ENCODE measurements around the gene ASXL3.

The ASXL3 gene

DNA sequence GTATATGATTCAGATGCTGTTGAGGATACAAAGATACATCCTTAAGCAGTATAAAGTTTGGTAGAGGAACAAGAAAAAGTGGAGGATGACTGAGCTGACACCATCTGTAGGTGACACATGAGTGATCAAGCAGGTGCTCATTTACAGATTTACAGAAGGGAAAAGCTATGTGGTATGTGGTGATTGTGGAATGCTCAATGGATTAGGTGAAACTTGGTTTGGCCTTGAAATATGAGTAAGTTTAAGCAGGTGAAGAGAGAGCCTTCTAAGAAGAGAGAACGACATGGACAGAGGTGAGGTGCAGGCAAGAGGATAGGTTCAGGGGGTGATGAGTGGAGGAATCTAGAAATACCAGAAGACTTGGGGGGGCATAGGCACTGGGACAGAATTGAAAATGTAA, 5.9 kb downstream of the ASXL3 start:
- no peak for DNase-seq

DNA sequence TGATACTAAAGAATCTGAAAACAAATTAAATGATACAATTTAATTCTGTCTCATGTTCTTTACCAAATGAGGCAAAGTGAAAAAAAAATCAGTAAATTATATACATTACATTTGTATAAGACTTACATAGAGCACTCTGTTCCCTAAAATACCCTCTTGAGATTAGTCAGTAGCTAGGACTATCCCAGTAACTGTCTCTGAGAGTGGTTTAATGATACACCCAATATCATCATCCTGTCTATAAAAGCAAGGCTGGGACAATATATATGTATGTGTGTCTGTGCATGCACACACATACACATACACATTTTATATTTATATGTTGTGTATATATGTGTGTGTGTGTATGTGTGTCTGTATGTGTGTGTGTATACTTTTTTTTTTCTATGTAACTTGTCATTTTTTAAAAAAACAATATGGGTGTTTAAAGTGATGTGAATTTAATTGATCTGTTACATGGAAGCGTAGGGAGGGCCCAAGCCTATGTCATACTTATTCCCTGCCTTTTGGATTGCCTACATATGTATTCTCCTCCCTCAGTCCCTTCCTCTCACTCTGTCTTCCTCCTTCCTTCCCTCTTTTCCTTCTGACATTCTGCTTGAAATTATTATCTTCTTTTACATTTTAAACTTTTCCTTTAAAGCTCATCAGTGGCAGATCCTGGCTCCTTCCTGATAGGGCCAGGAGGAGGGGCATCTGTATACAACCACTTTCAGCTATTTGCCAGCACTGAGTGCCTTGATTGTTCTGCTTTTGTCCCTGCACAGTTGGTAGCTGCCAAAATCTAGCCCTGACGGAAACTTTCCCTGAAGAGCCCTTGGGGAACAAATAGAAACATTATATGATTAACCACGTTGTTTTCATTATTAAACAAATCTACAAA, 6.8 kb downstream of the ASXL3 start:
- DNase-seq = no peak

DNA sequence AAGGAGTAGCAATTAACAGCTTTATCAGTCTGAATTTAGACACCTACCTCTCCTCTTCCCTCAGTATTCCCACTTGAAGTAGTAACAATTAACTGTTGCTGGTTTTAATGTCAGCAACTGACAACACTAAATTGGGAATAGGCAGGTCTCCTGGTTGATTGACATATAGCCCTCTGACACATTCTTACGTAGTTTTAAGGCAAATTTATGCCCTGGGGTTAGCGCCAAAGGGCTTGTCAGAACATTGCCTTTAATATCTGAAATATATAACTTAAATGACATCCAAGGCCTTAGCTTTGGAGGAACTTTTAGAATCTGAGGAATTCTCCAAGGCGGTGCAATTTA, 7.4 kb downstream of the ASXL3 start:
- DNase-seq = no peak

DNA sequence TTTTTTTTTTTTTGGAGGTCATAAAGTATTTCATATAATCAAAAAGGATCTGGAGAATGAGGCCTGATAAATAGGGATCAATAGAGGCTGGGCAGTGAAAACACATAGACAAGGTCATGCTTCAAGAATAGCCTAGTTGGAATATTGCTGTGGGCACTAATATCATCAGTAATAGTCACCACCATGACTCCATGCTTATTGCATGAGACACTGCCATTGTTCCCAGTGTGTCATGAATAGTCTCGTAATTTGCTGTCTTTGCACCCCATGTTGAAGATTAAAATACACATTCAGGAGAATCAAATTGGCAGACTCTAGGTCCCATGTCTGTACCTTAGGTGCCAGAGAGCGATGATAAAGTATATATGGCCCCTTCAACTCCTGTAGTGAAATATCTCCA, 10.3 kb downstream of the ASXL3 start:
- no peak for DNase-seq

DNA sequence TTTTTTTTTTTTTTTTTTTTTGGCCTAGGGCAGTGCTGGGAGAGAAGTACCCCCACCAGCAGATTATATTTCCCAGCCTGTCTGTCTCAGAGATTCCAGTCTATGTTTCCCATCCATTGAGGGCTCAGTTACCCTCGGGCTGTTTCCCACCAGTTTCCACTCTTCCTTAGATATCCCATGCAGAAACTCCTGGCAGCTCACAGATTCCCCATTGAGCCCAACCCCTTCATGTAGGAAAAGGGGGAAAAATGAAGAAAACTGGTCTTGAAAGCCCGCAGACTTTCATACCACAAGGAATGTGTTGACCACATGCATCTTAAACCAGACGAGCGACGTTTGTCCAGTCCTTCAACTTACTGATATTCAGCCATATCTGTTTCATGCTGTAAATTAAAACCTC, 15.2 kb downstream of the ASXL3 start:
- no peak for DNase-seq

DNA sequence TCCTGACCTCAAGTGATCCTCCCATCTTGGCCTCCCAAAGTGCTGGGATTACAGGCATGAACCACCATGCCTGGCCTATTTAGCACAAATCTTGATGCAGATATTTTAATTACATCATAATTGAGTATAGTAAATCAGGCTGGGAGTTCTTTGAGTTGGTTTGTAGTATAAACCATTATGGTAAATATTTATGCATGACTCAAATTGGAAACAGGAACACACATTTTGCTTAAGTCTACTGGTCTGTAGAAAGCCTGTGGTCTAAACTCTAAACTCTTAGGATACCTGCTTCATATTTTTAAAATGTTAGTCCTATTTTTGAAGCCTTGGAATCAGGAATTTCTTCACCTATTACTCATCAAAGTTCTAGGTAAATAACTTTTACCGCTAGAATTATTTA, 16.8 kb downstream of the ASXL3 start:
- DNase-seq = no peak

DNA sequence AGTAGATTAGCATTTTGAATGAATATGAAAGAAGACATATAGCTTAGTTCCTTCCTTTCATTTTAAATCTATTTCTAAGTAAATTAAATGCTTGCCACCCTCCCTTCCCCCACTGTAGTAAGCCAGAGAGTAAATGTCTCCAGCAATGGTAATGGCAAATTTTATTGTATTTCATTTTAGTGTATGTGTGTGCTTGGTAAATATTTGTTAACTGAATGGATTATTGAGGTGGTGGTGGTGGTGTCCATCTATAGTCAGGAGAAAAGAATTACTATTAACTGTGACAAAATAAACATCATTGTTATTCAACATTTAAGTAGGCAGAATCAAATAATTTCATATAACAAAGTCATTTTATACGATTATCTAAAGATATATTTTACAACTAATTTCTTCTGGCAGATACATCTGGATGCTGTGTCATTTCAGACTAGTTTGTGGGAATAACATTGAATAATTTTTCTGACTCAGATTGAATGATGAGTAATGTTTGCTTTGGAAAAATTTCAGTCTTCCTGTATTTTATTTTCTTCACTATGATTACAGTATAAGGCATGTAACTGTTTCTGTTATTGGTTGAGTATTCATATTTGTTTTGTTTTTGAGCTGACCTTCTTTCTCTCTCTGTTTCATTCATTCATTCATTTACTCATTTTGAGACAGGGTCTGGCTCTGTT, 18.3 kb downstream of the ASXL3 start:
- no peak for DNase-seq

DNA sequence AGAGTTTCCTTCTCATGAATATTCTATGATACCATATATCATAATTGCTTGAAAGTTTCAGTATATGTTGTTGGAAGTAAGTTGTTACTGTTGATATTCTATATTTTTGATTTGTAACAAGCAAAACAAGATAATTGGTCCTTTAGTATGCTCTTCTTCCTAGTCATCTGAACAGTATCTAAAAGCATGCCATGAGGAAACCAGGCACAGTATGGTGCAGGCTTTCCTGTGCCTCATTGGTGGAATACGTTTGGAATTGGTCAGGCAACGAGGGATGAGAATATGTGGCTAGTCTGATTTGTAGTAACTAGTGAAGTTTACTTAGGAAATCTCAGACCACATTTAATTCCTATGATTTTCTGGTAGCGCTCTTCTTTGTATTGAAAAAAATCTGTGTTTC, 22.8 kb downstream of the ASXL3 start:
- DNase-seq = no peak

DNA sequence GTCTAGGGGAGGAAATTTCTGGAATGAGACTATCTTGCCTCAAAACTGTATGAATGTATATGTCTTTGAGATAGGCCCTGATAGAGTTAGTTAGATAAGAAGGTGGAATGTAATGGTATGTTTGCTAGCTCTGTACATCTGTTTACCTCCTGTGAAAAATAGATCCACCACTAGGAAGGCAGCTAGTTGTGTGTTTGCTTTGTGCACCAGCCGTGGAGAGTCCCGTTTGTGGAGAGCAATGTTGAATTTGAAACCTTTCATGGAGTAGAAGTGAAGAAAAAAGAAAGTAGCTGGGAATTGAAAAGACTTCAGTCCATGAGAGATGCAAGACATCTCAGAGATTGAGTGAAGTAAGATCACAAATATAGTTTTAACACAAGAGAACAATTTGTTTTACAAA, 25.4 kb downstream of the ASXL3 start:
- no peak for DNase-seq

DNA sequence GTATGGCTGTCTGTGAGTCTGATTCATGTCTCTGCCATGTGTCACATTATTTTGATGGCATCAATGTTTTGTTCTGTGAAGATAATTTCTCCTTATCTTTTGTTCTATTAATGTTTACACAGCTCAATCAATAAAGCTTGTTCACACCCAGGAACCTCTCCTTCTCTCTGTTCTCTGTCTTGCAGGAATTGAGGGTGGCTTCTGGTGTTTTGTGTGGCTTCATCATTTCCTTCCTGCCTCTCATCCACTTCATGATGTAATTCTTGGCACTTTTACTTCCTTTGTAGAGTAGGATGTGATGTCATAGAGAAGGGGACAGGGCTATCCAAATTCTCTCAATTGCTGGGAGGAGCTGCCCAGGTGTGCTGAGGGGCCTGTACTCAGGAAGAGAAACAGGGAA, 27.2 kb downstream of the ASXL3 start:
- no peak for DNase-seq

DNA sequence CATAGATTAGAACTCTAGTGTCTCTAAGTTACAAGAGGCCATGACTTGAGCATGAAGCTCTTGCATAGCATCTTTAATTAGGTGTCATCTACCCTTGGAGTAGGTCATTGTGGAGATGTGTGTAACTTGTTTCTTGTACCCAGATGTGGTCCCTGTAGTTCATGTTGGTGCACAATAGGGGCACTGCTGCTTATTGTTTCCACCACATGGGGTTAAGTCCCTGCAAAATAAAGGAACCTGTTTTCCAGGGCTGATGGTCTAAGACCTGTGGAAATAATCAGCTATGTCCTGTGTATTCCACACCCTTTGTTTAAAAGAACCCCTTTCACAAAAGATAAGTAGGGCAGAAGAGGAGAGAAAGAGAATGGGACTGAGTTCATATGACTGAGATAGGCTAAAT, 28.6 kb downstream of the ASXL3 start:
- DNase-seq = no peak

DNA sequence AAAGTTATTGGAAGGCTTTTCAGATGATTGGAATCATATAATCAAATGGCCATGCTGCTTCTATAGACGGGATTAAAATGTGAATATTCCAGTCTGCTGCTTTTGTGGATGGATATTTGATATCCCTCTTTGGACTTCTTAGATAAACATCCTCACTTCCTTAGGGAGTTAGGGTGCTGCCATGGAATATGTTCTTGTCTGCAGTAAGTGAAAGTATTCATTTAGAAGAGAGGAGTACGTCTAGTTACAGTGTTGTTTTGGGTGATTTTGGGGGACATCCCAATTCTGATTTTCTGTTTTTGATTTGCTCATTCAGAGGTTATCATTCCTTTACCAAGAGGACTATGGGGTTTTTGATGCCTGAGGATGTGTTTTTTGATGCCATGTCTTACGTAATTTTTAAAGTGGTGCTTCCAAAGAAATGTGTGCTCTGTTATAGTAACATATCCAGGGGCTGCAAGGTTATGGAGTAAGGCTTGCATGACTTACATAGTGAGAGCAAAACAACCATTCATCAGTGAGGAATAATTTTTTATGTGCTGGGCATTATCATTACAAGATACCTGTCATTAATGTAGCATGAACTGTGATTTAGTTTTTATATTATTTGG, 33.6 kb downstream of the ASXL3 start:
- DNase-seq = no peak

DNA sequence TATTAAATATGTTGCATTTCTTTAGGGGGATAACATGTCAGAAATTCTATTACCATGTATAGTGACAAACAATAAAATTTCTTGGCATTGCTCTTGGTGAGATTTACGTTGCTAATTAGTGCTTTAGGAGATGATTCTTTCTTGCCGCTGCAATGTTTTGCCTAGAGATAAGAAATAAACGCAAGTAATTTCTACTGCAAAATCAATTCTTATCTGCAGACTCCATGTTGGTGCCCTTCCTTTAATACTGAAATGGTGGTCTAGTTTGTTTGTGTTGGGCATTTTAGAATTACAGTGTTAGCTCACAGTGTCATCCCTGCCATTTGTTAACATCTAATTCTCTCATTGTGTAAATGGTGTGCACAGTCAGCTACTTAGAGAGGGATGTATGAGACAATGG, 34.6 kb downstream of the ASXL3 start:
- no peak for DNase-seq

DNA sequence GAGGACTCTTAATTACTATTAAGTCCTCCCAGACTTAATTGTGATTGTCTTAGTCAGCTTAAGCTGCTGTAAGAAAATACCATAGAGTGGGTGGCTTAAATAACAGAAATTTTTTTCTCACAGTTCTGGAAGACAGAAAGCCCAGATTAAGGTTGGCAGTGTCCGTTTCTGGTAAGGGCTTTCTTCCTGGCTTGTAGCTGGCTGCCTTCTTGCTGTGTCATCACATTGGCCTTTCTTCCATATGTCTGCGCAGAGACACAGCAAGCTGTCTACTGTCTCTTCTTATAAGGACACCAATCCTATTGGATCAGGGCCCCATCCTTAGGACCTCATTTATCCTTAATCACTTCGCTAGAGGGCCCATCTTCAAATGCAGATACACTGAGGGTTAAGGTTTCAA, 38.5 kb downstream of the ASXL3 start:
- no peak for DNase-seq

DNA sequence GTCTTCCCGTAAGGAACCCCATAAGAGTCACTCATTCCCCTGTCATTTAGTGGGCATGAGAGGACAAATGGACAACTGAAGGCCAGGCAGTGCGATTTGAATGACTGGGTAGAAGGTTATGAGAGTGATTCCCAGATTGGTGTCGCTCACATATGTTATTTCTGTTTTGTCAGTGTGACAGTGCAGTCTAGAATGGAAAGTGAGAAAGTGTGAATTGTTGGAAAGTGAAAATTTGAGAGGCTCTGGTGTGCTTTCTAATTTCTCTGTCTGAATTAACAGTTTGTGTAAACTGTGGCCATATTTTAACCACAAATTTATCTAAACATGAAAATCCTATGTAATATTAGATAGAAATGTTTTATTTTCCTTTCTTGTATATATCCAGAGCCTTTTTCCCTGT, 49.1 kb downstream of the ASXL3 start:
- no peak for DNase-seq

DNA sequence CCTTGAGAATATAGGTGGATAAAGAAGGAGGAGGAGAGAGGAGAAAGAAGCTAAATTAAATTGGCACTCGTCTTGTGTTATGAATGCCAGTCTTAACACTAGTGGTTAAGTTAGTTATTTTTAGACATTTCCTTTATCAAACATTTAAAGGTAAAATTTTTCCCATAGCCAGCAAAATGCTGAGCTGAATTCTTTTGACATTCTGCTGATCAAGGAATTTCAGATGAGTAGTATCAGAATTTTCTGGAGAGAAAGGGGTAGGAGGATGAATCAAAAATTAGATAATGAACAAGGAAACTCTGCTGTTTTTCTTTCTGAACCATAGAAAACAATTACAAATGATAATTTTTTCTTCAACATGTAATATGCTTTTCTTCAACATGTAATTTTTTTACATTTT, 52.5 kb downstream of the ASXL3 start:
- DNase-seq = no peak

DNA sequence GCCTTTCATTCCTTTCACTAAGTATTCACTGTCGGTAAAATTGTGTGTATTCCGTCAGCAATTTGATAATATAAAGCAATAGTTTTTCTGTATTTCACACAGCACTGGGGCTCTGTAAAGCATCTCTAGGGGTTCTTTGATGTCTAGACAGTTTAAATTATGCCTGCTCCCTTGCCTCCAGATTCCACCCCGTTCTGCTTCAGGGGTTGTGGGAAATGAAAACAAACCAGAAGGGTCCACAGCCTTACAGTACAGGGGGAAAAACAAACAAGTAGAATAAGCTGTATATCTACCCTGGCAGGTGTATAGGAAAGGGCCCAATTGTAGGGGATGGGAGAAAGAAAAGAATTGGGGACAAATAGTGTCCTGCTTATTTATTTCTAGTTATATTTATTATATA, 63.1 kb downstream of the ASXL3 start:
- DNase-seq = no peak

DNA sequence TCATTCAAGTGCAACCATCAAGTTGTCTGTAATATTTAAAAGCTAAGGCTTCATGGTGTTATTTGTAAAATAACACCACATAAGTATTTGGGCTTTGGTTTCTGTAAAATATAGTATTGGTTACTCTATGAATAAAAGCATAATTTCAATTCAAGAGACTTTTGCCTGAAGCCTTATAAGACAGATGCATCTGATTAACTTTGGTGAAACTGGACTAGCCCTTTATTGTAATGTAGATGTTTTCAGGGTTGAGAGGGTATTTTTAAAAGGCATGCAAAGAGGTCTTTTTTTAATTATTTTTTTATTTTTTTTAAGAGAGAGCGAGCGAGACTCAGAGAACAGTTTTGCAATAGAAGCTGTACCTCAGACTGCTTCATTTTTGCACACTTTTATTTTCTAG, 66.5 kb downstream of the ASXL3 start:
- DNase-seq = no peak

DNA sequence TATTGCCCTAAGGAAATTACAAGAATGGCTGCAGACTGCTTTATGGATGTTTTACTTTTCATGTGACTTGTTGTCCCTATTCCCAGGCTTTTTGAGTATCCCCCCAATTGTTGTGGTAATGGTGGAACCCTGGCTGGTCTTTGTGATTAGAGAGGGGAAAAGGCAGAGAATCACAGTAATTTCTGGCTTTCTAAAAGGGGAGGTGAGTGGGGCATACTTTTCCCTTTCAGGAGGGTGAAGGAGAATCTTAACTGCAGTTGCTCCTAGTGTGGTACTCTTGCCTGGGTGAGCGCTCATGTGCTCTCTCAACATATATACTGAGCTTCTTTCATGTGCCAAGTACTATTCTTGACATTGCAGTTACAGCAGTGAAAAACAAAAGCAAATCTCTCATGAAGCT, 69.3 kb downstream of the ASXL3 start:
- DNase-seq = no peak

DNA sequence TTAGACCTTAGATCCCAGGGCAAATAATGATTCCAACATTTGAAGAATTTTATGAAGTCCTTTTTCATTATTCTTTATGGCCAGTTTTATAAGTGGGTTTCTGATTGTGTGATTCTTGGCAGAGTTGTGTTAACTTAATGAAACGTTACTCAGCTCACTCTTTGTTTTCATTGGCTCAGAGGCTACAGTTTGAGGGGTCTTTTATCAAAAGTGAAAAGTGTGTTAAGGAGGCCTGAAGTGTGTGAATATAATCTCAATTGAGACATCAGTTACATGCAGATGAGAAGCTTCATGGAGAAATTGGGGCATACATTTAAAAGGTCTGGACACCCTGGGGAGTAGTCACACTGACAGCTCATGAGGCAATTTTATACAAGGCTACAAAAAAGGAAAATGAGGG, 74.6 kb downstream of the ASXL3 start:
- DNase-seq = no peak

DNA sequence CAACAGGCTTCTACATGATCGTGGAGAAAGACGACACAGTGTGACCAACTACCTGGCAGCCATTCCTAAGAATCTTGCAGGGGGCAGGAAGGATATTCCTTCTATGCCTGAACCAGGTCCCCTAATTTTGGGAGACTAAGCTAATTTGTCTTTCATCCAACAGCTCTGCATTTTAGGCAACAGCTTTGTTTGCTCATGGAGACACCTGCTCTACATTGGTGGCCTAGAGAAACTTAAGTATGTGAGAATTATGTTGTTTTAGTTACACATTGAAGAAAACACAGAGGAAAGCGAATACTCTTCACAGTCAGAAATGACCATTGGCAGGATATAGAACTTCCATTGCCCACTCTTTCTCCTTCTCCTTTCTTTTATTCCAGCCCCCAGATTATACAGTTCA, 75.2 kb downstream of the ASXL3 start:
- no peak for DNase-seq

DNA sequence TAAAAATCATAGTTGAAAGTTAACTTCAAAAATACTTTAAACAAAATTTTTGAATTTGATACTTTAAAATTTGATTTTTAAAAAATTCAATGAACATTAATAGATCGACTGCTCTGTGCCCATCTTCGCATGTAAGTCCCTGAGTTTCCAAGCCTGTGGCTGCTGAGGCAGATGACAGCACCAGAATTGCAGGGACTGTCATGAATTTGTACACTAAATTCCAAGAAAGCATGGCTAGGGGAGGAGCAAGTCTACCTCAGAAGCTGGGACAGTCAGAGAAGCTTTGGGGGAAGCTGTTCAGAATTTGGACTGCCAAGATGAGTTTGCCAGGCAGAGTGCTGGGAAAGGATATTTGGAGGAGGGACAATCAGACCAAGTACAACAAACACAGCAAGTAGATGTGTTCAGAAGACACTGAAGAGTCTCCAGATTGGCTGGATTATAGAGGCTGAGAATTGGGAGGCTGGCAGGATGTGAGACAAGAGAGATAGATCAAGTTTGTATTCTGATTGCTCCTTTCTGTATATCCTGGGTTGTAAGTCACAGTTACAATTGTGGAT, 79.0 kb downstream of the ASXL3 start:
- DNase-seq = no peak

DNA sequence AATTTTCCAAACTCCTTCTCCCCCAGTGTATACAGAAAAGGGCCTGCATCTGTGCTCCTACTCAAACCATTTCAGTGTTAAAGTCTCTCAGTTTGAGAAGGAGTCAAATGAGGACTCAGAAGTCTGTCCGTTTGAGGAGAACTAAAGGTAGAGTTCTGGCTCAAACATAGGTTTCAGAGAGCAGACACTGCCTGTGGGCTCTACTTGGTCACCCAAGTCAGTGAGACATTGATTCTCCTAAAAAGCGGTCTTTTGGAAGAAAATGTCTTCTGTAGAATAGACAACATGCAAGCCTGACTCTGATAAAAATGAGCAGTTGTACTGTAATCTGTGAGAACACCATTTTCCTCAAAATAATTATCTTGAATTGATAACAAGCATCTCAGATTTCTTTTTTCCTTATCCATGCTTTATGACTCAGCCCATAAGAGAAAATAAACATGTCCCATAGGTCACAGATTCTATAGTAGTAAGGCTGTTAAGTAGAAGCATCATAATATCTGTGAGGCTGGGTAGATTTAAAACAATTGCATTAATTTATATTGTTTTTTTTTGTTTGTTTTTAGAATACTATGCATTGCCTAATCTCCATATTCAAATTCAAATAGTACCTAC, 82.8 kb downstream of the ASXL3 start:
- no peak for DNase-seq
